HG03457 (cell line): ENCODE data around the gene ALG9.

Source experiments
- ATAC-seq: cut with Tn5 transposase; IDR thresholded peaks from one replicate; pipeline ENCODE4 v1.9.1; 2021; ENCODE audit warnings: moderate number of reproducible peaks; ENCODE audit not compliant: unreplicated experiment

Gene ALG9

GRCh38 chr11:111770581-111771134 lies 100.7 kb downstream of the ALG9 start:
- no peak for ATAC-seq

GRCh38 chr11:111766834-111767142 lies 104.6 kb downstream of the ALG9 start:
- no peak for ATAC-seq

GRCh38 chr11:111765984-111766833 lies 105.2 kb downstream of the ALG9 start, which contains the start of gene PPP2R1B:
Gene PPP2R1B, minus strand, starts transcription at chr11:111766389. Its CDS starts 28 bp downstream, at chr11:111766361.
- ATAC-seq = peak; percentile 75

GRCh38 chr11:111765320-111765983 lies 105.9 kb downstream of the ALG9 start:
- ATAC-seq = peak; percentile 27

- no peak for ATAC-seq
Observed at GRCh38 chr11:111764621-111765020, 106.8 kb downstream of the ALG9 start.

- ATAC-seq = no peak
Observed at GRCh38 chr11:111762981-111763643, 108.3 kb downstream of the ALG9 start.

- ATAC-seq = no peak
Observed at GRCh38 chr11:111762526-111762925, 108.9 kb downstream of the ALG9 start.

GRCh38 chr11:111761036-111761435 lies 110.3 kb downstream of the ALG9 start:
- no peak for ATAC-seq

GRCh38 chr11:111759778-111760407 lies 111.5 kb downstream of the ALG9 start:
- no peak for ATAC-seq

GRCh38 chr11:111759376-111759775 lies 112.0 kb downstream of the ALG9 start:
- ATAC-seq = no peak

- no peak for ATAC-seq
Observed at GRCh38 chr11:111756097-111756496, 115.3 kb downstream of the ALG9 start.

GRCh38 chr11:111749646-111750045 lies 121.7 kb downstream of the ALG9 start:
- no peak for ATAC-seq

GRCh38 chr11:111748035-111748804 lies 123.2 kb downstream of the ALG9 start:
- no peak for ATAC-seq

- ATAC-seq = no peak
Observed at GRCh38 chr11:111745719-111746504, 125.5 kb downstream of the ALG9 start.

- no peak for ATAC-seq
Observed at GRCh38 chr11:111743700-111744099, 127.7 kb downstream of the ALG9 start.

GRCh38 chr11:111741751-111742150 lies 129.6 kb downstream of the ALG9 start:
- no peak for ATAC-seq

- no peak for ATAC-seq
Observed at GRCh38 chr11:111739299-111739698, 132.1 kb downstream of the ALG9 start.

GRCh38 chr11:111737444-111738210 lies 133.8 kb downstream of the ALG9 start:
- no peak for ATAC-seq
